IMR-90 (cell line): ENCODE measurements around the gene SYNGR1. TPM values are rescaled to one million over a fixed set of nuclear protein-coding genes. Genes with fewer than 3 reads are reported as not detected.

Experiments
- ATAC-seq: fragments of 200-7000 bp; cut with Tn5 transposase; 2 replicates; pipeline ENCODE4 v1.9.1; 2020; ENCODE audit warnings: low read depth, mild to moderate bottlenecking, moderate library complexity
- BruUV-seq: library from RNA; stranded (reverse); fragments of 400-500 nt; replicated peaks from 2 replicates; lab custom pipeline; 2021; lab: Mats Ljungman, UMichigan
- CTCF ChIA-PET: fragments of 300-600 bp; formaldehyde crosslinking; extraction: SDS; loops from one replicate; lab custom pipeline; 2021; ENCODE audit warnings: antibody characterized with exemption; lab: Yijun Ruan, JAX
- POLR2A ChIA-PET: fragments of 300-600 bp; sonication (Branson Sonifier 250); formaldehyde crosslinking; loops from one replicate; lab custom pipeline; 2022; ENCODE audit warnings: antibody characterized with exemption; ENCODE audit not compliant: unreplicated experiment; lab: Charles Lee
- DNase-seq: peaks from one replicate; pipeline ENCODE4 v3.0.0; 2013
- H2AFZ ChIP-seq: replicated peaks from 2 replicates; pipeline ENCODE3; 2013; ENCODE audit warnings: low read length, mild to moderate bottlenecking; ENCODE audit not compliant: poor library complexity
- H2AK5ac ChIP-seq: 2 replicates; pipeline ENCODE4 v1.6.1; 2013; ENCODE audit warnings: low read depth, low read length, inconsistent platforms
- H2AK9ac ChIP-seq: replicated peaks from 2 replicates; pipeline ENCODE3; 2013; ENCODE audit warnings: mild to moderate bottlenecking, low read depth, low read length, moderate library complexity; ENCODE audit not compliant: poor library complexity
- H2BK120ac ChIP-seq: 2 replicates; pipeline ENCODE4 v1.6.1; 2013; ENCODE audit warnings: low read depth, low read length, inconsistent platforms
- H2BK15ac ChIP-seq: 3 replicates; pipeline ENCODE4 v1.6.1; 2013; ENCODE audit warnings: low read depth, low read length, inconsistent platforms
- H2BK20ac ChIP-seq: 2 replicates; pipeline ENCODE4 v1.6.1; 2013; ENCODE audit warnings: low read depth, mild to moderate bottlenecking, inconsistent platforms, low read length, moderate library complexity
- H2BK5ac ChIP-seq: 2 replicates; pipeline ENCODE4 v1.6.1; 2013; ENCODE audit warnings: mild to moderate bottlenecking, low read depth, low read length, inconsistent platforms; ENCODE audit not compliant: poor library complexity, severe bottlenecking
- H3K14ac ChIP-seq: replicated peaks from 2 replicates; pipeline ENCODE4 v1.6.1; 2013; ENCODE audit warnings: low read depth, low read length, inconsistent platforms
- H3K18ac ChIP-seq: 2 replicates; pipeline ENCODE4 v1.6.1; 2013; ENCODE audit warnings: low read depth, low read length, control low read depth
- H3K23ac ChIP-seq: 2 replicates; pipeline ENCODE4 v1.6.1; 2013; ENCODE audit warnings: low read depth, low read length, inconsistent platforms
- H3K27ac ChIP-seq: 2 replicates; pipeline ENCODE4 v1.5.1; 2013; ENCODE audit warnings: mild to moderate bottlenecking, control low read depth, low read length; ENCODE audit not compliant: insufficient read depth
- H3K27me3 ChIP-seq: 2 replicates; pipeline ENCODE4 v1.6.1; 2013; ENCODE audit warnings: low read length; ENCODE audit not compliant: control insufficient read depth, insufficient read depth
- H3K36me3 ChIP-seq: 2 replicates; pipeline ENCODE4 v1.6.1; 2013; ENCODE audit warnings: low read length, mixed read lengths; ENCODE audit not compliant: control insufficient read depth, insufficient read depth
- H3K4ac ChIP-seq: 2 replicates; pipeline ENCODE4 v1.6.1; 2013; ENCODE audit warnings: low read depth, low read length, inconsistent platforms
- H3K4me1 ChIP-seq: 2 replicates; pipeline ENCODE4 v1.6.1; 2013; ENCODE audit warnings: low read length, mixed read lengths; ENCODE audit not compliant: control insufficient read depth, insufficient read depth
- H3K4me2 ChIP-seq: 2 replicates; pipeline ENCODE4 v1.6.1; 2013; ENCODE audit warnings: low read depth, mild to moderate bottlenecking, control low read depth, low read length, moderate library complexity
- H3K4me3 ChIP-seq: 2 replicates; pipeline ENCODE4 v1.5.1; 2013; ENCODE audit warnings: low read depth, mild to moderate bottlenecking, control low read depth, low read length, moderate library complexity; ENCODE audit not compliant: insufficient read depth
- H3K56ac ChIP-seq: 2 replicates; pipeline ENCODE4 v1.6.1; 2013; ENCODE audit warnings: low read length, inconsistent platforms; ENCODE audit not compliant: insufficient read depth; ENCODE audit errors: extremely low read depth
- H3K79me1 ChIP-seq, 2 experiments: 2 replicates each; pipeline ENCODE4 v1.6.1; 2013; ENCODE audit warnings: low read length in 2 of 2, inconsistent platforms in 1 of 2, low read depth in 1 of 2
- H3K9ac ChIP-seq: 2 replicates; pipeline ENCODE4 v1.6.1; 2013; ENCODE audit warnings: low read depth, low read length, control low read depth
- H3K9me1 ChIP-seq: 2 replicates; pipeline ENCODE4 v1.6.1; 2013; ENCODE audit warnings: low read length, inconsistent platforms; ENCODE audit not compliant: insufficient read depth
- H3K9me3 ChIP-seq: 2 replicates; pipeline ENCODE4 v1.6.1; 2013; ENCODE audit warnings: low read length; ENCODE audit not compliant: control insufficient read depth, insufficient read depth
- H4K20me1 ChIP-seq: 2 replicates; pipeline ENCODE4 v1.6.1; 2013; ENCODE audit warnings: low read length, inconsistent platforms; ENCODE audit not compliant: insufficient read depth
- H4K5ac ChIP-seq: 2 replicates; pipeline ENCODE4 v1.6.1; 2013; ENCODE audit warnings: mild to moderate bottlenecking, low read depth, low read length, control low read depth
- H4K8ac ChIP-seq, 2 experiments: 2 replicates each; pipeline ENCODE4 v1.6.1; 2013; ENCODE audit warnings: low read depth in 2 of 2, low read length in 2 of 2, control low read depth in 1 of 2, inconsistent platforms in 1 of 2
- H4K91ac ChIP-seq: 2 replicates; pipeline ENCODE4 v1.6.1; 2013; ENCODE audit warnings: low read depth, low read length, inconsistent platforms; ENCODE audit not compliant: insufficient read depth
- BHLHE40 ChIP-seq: fragments of 150-350 bp; IDR thresholded peaks from 2 replicates; pipeline ENCODE4 v1.6.1; 2016; ENCODE audit warnings: mild to moderate bottlenecking, low read depth, low read length
- CEBPB ChIP-seq: IDR thresholded peaks from 2 replicates; pipeline ENCODE4 v1.6.1; 2012; ENCODE audit warnings: low read depth, low read length, improper control_type of control experiment
- CHD1 ChIP-seq: IDR thresholded peaks from 2 replicates; pipeline ENCODE4 v1.6.1; 2012; ENCODE audit warnings: low read depth, low read length, improper control_type of control experiment
- FOS ChIP-seq: fragments of 150-350 bp; IDR thresholded peaks from 2 replicates; pipeline ENCODE4 v1.6.1; 2016; ENCODE audit warnings: low read depth, low read length
- MAFK ChIP-seq: IDR thresholded peaks from 2 replicates; pipeline ENCODE4 v1.6.1; 2012; ENCODE audit warnings: low read depth, low read length, improper control_type of control experiment
- MAZ ChIP-seq: IDR thresholded peaks from 2 replicates; pipeline ENCODE4 v1.6.1; 2012; ENCODE audit warnings: low read depth, mild to moderate bottlenecking, low read length, improper control_type of control experiment, moderate library complexity, borderline replicate concordance
- MXI1 ChIP-seq: IDR thresholded peaks from 2 replicates; pipeline ENCODE4 v1.6.1; 2012; ENCODE audit warnings: low read depth, mild to moderate bottlenecking, low read length, moderate library complexity, borderline replicate concordance
- NFE2L2 ChIP-seq: fragments of 150-350 bp; IDR thresholded peaks from 2 replicates; pipeline ENCODE4 v1.6.1; 2016; ENCODE audit warnings: low read depth, mild to moderate bottlenecking, low read length
- POLR2A ChIP-seq: IDR thresholded peaks from 2 replicates; pipeline ENCODE4 v1.6.1; 2012; ENCODE audit warnings: mild to moderate bottlenecking, low read depth, low read length
- RAD21 ChIP-seq: IDR thresholded peaks from 2 replicates; pipeline ENCODE4 v1.6.1; 2012; ENCODE audit warnings: low read length, improper control_type of control experiment
- RCOR1 ChIP-seq: IDR thresholded peaks from 2 replicates; pipeline ENCODE4 v1.6.1; 2012; ENCODE audit warnings: mild to moderate bottlenecking, low read length, improper control_type of control experiment; ENCODE audit not compliant: insufficient replicate concordance
- RFX5 ChIP-seq: IDR thresholded peaks from 2 replicates; pipeline ENCODE4 v1.8.0; 2012; ENCODE audit warnings: low read depth, mild to moderate bottlenecking, low read length, moderate library complexity
- SMC3 ChIP-seq: fragments of 150-350 bp; IDR thresholded peaks from 2 replicates; pipeline ENCODE4 v1.6.1; 2016; ENCODE audit warnings: low read depth, mild to moderate bottlenecking, antibody characterized with exemption, low read length, moderate library complexity
- USF2 ChIP-seq: fragments of 150-350 bp; IDR thresholded peaks from 2 replicates; pipeline ENCODE4 v1.6.1; 2017; ENCODE audit warnings: mild to moderate bottlenecking, antibody characterized with exemption, low read length, low read depth
- WGBS, 2 experiments: methylation state at CpG; one replicate each; pipeline versions ENCODE4 v1.1.5 to v1.1.7; 2013; ENCODE audit warnings: missing lambda C conversion rate in 2 of 2; ENCODE audit not compliant: insufficient read length in 1 of 2; ENCODE audit errors: extremely low coverage in 2 of 2; 5-methylcytosine and 5-hydroxymethylcytosine counted together
- dilution Hi-C: fragments of 300-500 bp; cut with HindIII; formaldehyde crosslinking; loops from one replicate; pipeline ENCODE4 v1.14.3; 2018; ENCODE audit warnings: low sequenced_read_pairs; ENCODE audit not compliant: unreplicated experiment
- in situ Hi-C: fragments of 300-500 bp; cut with MboI; formaldehyde crosslinking; loops from 3 replicates; pipeline ENCODE4 v1.14.3; 2019; ENCODE audit warnings: low sequenced_read_pairs, inconsistent platforms, mixed read lengths
- intact Hi-C: fragments of 100-400 bp; cut with micrococcal nuclease; formaldehyde crosslinking; loops from 2 replicates; pipeline ENCODE4 v1.10.0; 2022
- polyA plus RNA-seq, 3 experiments: library from polyadenylated mRNA; depleted of rRNA; stranded (reverse); fragments of >200 nt; gene quantifications; 2 replicates each; pipeline ENCODE4 v1.2.3, GENCODE V29; 2012; ENCODE audit warnings: low replicate concordance in 1 of 3
- total RNA-seq: library from RNA; depleted of rRNA; stranded (reverse); fragments of >200 nt; gene quantifications from 2 replicates; pipeline ENCODE4 v1.2.3, GENCODE V29; 2012

SYNGR1 gene
- total and polyA plus RNA-seq, 2 of the 4 experiments (the other 2 are of a cell fraction), result 6.3 to 81.5 TPM

GRCh38 chr22:39374191-39374590 is 24.4 kb downstream of the SYNGR1 start:
- TF ChIP-seq CEBPB, result no peak
- no peak for TF ChIP-seq SMC3
- TF ChIP-seq RFX5, result no peak
- no peak for TF ChIP-seq RAD21
- TF ChIP-seq MXI1, result no peak
- TF ChIP-seq MAZ, result no peak
- TF ChIP-seq MAFK, result no peak
- TF ChIP-seq RCOR1, result no peak
- TF ChIP-seq USF2, result no peak
- no peak for TF ChIP-seq CHD1
- TF ChIP-seq BHLHE40, result no peak
- no peak for TF ChIP-seq POLR2A
- TF ChIP-seq NFE2L2, result no peak
- TF ChIP-seq FOS, result no peak
- H3K9me1 ChIP-seq, result no peaks in the 10 kb centered on the region
- intact Hi-C loops, result no loop called here
- dilution Hi-C loops, result no loop called here
- no peak overlapping the region for H2BK20ac ChIP-seq
- no peak overlapping the region for H4K5ac ChIP-seq
- H3K27ac ChIP-seq, result no peak overlapping the region
- no peak overlapping the region for H3K9ac ChIP-seq
- H3K9me3 ChIP-seq, result peaks cover 5% of the 10 kb centered on the region
- H3K18ac ChIP-seq, result no peak overlapping the region
- H2BK5ac ChIP-seq, result no peak overlapping the region
- no peak overlapping the region for H2AK9ac ChIP-seq
- no peak overlapping the region for H3K4me2 ChIP-seq
- H3K27me3 ChIP-seq, result no peaks in the 10 kb centered on the region
- no peak overlapping the region for H4K8ac ChIP-seq
- POLR2A ChIA-PET, result no interaction called here
- H2BK15ac ChIP-seq, result no peak overlapping the region
- no peak overlapping the region for H3K56ac ChIP-seq
- no peak for DNase-seq
- H3K4me1 ChIP-seq, result no peaks in the 10 kb centered on the region
- no peaks in the 10 kb centered on the region for H4K20me1 ChIP-seq
- no peak overlapping the region for H3K4ac ChIP-seq
- H3K36me3 ChIP-seq, result peaks cover 16% of the 10 kb centered on the region
- H3K23ac ChIP-seq, result no peak overlapping the region
- no peak overlapping the region for H2AK5ac ChIP-seq
- H4K91ac ChIP-seq, result no peak overlapping the region
- in situ Hi-C loops, result no loop called here
- no peak overlapping the region for H3K14ac ChIP-seq
- no CpG with 5 or more reads among the region's 24 CpGs for WGBS, 2 experiments
- H3K79me1 ChIP-seq, result peaks cover 0 to 4% of the 10 kb centered on the region in 2 experiments; a peak in 2 of 4 replicates
- ATAC-seq, result no peak
- no TSS peak for BruUV-seq
- CTCF ChIA-PET, result no interaction called here
- H2AFZ ChIP-seq, result no peak overlapping the region
- no peak overlapping the region for H3K4me3 ChIP-seq
- H2BK120ac ChIP-seq, result no peak overlapping the region
